ENCODE data around the gene SLC35E1.
A peak's percentile ranks its signal among the peaks of the same experiment; 100 is the strongest.
"Not testable (repeated sequence)": the region's sequence is repeated elsewhere in the genome, so short reads cannot be mapped to it uniquely, and the experiment has no call there.

SLC35E1 gene

DNA sequence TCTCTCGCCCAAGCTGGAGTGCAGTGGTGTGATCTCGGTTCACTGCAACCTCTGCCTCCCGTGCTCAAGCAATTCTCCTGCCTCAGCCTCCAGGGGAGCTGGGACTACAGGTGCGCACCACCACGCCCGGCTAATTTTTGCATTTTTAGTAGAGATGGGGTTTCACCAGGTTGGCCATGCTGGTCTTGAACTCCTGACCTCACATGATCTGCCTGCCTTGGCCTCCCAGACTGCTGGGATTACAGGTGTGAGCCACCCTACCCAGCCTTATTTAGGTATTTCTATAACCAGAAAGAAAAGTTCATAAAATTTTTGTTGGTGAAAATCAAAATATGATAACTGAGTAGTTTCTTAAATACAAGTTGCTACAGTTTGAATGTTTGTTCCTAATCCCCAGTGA, 28.5 kb downstream of the SLC35E1 start:
- not testable (repeated sequence) for DNase-seq

DNA sequence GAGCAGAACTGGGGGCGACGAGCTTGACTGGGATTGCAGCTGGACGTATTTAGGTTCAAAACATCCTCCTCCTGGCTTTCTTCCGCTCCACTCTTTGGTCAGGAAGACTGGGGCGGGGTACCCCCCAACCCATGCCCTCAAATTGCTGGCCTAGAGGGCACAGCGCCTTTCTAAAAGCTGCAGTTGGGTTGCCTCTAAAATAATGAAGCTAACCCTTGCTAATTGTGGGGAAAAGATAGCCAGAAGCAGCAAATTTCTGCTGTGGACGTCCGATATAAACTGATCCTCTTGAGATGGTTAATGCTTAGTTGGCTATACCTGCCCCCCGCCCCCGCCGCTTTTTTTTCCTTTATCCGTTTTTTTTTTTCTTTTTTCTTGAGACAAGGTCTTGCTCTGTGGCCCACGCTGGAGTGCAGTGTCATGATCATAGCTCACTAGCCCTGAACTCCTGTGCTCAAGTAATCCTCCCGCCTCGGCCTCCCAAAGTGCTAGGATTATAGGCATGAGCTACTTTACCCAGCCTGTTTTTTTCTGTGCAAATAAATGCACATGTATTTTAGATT, 29.2 kb downstream of the SLC35E1 start:
- DNase-seq = no peak

DNA sequence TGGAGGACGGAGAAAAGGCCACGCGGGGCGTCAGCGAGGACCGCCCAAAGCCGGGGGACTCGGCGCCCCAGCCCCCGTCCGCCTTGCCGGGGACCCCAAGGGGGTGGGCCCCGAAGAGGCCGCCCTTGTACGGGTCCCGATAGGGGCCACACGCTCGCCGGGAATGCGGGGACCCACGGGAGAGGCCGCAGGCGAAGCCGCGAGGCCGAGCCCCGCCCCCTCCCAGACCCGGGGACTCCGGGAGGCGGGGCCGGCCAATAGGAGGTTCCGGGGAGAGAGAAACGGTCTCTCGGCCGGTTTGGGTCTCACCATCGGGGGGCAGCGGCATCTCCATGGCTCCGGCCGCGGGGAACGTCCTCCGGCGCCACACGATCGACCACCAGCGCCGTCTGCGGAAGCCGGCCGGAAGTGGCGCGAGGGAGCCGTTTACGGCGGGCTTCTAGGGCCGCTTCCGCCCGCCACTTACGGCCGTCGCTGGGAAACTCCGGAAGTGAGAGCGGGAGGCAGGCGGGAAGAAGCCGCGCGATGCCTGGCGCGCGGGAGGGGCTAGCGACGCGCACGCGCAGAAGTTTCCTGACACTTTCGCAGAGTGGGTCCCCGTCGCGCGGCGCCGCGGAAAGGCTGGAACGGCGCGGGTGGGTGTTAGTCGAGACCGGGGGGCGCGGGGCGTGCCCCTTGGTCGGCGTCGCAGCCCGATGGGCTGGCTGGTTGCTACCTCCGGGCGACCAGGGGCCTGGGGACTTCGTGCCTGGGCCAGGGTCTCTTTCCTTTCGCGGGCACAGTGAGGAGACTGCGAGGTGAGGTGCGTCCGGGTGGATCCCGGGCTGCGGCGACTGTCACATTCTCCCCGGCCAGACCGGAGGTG, 29.9 kb downstream of the SLC35E1 start, which contains the start of gene CHERP:
Gene CHERP, minus strand, starts transcription at position 393 of the 865 bp plus-strand sequence. Its CDS starts 59 bp downstream, at position 334.
- DNase-seq = peak; percentile 76

DNA sequence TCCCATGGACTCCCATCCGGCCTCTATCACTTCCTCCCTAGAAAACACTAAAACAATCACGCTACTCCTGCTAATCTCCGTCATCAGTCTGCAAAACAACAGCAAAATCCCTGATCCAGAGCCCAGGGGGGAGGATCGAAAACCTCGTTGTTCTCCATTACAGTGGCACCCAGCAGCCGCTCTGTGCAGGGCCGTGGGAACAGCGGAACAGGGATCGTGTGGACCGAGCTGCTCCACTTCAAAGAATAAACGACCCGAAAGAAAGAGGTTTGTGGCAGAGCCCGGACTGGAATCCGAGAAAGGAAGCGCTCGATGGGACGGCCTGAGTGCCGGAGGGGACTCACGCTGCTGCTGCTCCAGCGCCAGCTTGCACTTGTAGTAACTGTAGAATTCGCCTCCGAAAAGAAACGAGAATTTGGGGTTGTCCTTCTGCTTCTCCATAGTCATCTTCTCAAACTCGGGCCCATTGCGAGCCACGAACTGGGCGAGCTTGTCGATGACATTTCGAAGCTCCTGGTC, 30.6 kb downstream of the SLC35E1 start:
- DNase-seq = no peak

DNA sequence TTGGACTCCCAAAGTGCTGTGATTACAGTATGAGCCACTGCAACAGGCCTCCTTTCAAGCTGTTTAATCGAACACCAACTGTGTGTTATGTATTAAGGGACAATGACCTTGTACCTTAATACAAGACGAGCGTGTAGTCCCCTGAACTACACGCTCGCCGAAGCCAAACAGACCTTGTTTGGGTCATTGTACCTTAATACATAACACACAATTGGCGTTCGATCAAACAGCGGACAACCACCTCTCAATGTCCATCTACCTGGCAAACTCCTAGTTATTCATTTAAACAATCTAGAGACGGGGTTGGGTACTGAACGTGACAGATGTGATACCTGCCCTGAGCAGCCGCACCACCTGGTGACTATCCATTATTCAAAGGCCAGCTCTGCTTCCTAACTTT, 31.3 kb downstream of the SLC35E1 start:
- DNase-seq = no peak

DNA sequence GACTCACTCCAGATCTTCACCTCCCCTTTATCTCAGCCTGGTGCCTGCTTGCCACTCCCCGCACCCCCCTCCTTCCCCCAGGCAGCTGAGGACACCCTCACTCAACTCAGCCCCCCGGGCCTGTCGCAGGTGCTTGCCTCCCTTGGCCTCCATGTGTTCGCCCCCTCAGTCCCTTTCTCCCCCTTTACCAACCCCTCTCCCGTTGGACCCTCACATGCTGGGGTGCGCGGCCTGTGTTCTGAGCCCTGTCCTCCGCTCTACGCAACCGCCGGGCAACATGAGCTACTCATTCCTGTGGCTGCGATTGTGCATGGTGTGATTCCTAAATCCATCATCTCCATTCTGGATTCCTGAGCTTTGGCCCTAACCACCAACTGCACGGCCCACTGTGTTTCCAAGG, 35.1 kb downstream of the SLC35E1 start:
- no peak for DNase-seq

DNA sequence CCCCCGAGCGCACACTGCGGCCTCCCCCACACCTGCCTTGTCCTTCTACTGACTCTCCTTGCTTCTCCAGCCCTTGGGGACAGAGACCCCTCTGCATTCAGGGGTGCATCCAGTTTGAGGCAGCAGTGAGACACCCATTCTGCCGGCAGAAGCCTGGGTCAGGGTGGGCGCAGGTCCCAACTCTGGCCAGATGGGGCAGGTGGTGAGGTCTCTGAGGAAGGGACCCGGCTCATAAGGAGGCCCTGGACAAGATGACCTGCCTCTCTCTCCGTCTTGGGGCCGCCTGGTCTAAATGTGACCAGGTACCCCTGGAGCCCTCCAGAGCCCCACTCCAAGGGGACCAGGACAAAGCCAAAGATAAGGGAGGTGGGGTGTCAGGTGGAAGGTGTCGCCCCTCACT, 36.1 kb downstream of the SLC35E1 start:
- DNase-seq = no peak

DNA sequence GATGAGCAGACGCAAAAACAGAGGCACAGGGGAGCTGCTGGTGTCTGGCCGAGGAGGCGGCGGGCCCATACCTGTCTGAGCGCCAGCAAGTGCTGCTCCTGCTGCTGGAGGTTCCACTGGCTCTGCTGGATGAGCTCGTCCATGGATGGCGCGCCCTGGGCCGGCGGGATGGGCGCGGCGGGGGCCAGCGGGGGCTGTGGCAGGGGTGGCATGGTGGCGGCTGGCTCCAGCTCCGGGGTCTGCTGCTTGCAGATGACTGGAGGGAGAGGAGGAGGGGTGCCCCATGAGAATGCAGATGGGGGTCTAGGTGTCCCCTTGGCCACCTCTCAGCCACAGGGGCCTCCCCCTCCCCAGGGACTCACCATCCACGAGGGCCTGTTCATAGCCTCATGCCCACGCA, 36.8 kb downstream of the SLC35E1 start:
- no peak for DNase-seq

DNA sequence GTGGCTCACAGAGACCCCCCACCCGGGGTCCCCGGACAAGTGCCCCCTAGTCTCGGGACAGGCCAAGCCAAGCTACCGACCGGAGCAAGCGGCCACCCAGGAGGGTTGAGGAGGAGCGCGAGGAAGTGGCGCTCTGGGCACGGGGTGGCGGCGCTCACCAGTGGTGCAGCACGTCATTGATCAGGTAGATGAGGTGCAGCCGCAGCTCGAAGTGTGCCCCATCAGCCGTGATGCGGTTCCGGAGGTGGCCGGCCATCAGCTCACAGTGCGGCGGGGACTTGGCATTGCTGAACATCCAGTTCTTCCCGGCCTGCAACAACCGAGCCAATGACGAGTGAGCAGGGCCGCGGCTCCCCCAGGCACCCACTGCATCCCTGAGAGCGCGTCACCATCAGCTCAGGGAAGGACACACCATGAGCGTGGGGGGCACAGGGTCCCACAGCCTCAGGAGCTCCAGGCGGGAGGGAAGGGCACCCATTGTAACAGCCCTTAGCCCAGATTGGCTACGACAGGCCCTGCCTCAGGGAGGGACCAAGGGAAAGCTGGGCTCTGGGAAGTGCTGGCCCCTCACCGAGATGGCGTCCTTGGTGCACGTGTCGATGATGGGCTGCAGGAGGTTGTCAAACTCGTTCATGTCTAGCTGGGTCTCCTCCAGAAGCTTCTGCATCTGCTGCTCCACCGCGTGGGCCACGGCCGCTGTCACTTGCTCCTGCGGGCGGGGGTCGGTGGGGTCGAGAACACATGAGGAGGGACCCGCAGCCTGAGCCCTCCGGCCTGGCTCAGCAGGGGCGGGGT, 39.6 kb downstream of the SLC35E1 start:
- DNase-seq = no peak

DNA sequence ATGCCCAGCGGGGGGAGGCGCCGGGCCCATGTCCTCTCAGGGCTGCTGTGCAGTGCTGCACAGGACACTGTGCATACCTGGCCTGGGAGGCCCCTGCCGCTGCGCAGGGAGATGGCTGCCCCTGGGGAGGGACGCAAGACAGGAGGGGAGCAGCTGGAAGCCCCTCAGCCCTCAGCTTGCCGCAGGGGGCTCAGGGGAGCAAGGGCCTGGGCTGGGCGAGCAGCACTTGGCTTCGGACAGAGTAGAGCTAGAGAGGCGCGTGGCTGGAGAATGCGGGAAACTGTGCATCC, 40.9 kb downstream of the SLC35E1 start:
- DNase-seq = no peak

DNA sequence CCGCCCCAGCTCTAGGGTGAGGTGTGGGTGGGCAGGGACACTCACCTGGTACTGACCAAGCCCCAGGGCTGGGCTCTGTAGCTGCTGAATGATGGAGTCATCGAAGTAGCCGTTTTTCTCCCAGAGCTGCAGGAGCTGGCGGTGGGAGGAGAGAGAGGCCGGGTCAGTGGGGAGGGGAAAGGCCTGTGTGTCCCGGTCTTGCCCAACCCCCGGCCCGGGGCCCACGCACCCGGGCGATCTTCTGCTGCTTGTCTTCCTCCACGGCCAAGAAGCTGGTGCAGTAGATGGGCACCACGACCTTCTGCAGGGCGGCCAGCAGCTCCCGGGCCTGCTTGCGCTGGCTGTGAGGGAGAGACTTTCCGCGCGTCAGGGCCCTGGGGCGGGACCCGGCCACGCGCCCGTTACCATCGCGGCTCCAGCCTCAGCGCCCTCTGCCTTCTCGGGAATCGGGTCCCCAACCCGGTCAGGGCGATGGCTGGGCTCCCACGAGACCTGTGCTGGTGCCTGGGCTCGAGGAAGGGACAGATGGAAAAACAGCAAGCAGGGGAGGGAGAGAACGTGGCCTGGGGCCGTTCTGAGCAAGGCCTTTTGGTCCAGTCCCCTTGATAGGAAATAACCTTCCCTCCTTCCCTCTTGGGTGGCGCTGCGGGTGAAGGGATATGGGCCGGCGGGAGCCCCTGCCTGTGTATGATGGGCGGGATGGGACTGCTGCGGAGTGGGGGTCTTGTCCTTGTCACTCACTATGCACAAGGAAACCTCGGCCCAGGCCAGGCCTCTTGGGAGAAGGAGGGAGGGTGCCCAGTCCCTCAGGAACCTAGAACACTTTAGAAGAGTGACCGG, 41.5 kb downstream of the SLC35E1 start:
- DNase-seq = no peak

DNA sequence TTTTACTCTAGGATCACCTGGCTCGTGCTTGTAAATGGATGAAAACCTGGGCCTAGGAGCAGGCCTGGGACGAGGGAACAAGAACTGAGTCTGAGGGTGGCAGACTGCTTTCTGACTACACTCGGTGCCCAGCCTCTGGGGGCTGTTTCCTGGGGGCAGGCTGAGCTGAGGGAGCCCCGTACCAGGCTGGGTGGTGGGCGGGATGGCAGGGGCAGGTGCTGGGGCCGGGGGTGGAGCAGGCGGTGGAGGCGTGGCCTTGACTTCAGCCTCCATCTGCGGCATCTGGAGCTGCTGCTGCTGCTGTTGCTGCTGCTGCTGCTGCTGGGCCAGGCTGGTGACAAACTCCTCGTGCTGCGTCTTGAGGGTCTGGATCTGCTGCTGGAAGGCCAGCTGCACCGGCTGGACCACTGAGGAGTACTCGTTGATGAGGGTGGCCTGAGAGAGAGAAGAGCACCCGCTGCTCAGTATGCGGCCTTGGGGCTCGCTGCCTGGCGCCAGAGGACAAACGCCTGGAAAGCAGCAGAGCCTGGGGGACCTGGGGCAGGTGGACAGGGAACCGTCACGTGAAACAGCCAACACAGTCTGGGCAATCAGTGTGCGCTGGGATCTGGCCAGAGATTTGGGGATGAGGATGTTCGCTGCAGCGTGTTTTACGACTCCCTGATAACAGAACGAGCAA, 42.6 kb downstream of the SLC35E1 start:
- DNase-seq = no peak

DNA sequence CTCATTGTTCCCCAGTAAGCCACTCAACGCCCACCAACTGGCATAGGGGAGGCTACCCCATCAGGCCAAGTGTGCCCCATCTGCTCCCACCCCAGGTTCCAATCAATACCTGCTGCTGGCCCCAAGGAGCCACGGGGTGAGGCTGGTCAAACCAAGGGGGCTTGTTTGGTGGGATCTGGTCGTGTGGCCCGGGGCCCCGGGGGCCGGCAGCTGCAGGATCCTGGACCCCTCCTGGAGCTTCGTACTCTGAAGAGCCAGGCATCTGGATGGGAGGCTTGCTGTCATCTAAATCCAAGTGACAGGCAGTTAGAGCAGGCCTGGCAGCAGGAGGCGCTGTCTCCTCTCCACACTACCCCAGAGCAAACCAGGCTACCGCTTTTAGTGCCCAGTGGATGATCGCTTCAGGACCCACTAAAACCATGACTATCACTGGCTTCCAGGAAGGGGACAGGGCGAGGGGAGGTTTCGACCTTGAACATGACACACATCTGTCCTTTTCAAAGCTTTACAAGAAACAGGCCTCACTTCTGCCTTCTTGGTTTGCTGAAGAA, 44.2 kb downstream of the SLC35E1 start:
- no peak for DNase-seq

DNA sequence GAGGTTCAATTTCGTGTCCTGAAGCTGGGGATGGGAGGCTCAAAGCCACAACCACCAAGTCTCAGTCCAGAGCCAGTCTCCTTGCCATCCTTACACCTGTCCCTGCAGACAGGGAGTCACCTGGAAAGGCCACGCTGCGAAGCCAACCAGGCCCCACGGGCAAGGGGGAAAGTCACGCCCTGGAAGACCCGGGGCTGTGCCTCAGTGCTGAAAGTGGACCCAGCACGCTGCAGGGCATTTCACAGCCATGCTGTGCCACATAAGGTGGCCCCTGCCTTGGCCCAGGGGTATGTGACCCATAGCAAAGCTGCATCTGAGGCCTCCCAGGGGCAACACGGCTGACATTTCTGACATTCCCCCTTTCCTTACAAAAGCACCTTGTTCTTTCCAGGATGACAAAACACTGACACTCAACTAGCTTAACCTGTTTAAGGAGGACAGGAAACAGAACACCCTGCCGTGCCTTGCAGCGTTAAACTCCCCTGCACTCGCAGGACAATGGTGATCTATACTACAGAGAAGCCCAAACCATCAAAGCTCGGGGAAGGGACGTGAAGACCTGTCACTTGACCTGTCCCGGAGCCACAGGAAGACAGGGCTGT, 44.8 kb downstream of the SLC35E1 start:
- DNase-seq = no peak

DNA sequence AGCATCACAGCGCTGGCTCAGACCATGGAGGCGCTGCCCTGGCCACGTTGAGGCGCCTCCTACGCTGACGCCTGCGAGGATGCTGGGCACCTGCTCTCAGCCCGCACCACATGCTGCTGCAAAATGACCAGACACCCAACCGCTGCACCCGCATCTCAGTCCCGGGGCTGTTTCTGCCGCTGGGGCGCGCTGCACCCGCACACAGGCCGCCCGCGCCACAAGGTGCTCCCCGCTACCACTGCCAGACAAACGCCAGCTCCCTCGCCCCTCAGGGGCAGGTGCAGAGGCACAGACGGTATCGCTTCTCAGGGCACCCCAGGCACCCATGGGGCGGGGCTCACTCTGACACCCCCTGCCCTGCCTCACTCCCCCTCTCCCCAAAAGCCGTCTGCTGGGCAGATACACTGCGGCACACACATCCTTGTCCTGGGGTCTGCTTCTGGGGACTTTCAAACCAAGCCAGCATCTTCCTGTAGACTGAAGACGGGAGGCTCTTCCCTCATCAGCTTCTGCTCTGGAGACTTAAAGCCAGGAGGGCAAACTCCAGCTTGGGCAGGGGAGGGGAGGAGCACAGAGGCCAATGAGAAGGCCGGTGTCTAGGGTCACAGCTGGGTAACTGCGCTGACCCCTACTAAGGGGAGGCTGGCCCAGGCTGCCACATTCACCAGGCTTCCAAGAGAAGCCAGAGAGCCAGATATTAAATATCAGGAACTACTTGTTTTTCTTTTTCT, 46.3 kb downstream of the SLC35E1 start:
- no peak for DNase-seq

DNA sequence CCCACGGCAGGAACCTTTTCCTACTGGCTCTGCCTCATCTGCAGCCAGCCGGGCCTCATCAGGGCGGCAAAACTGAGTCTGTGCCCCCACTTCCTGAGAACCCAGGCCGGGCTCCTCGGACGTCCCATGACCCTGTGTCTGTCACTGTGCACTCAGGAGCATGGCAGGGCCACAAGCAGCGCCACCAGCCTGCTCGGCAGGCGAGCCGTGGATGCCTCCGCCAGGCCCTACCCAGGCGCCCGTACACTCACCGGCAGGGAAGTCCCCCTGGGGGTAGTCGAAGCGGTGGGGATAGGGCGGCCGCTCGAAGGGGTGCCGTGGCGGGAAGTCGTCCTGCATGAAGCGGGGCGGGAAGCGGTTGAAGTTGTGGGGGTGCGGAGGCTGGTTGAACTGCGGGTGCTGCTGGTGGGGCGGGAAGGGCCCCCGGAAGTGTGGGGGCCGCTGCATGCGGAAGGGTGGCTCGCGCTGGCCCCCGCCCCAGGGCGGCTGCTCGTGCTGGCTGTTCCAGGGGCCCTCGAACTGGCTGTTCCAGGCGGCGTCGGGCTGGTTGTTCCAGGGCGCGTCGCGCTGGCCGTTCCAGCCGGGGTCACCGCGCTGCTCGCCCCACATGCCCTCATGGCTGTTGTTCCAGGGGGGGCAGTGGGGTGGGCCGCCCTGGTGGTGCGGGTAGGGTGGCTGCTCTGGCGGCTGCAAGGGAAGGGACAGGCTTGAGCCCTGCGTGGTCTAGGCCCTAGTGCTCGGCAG, 47.1 kb downstream of the SLC35E1 start:
- DNase-seq = no peak

DNA sequence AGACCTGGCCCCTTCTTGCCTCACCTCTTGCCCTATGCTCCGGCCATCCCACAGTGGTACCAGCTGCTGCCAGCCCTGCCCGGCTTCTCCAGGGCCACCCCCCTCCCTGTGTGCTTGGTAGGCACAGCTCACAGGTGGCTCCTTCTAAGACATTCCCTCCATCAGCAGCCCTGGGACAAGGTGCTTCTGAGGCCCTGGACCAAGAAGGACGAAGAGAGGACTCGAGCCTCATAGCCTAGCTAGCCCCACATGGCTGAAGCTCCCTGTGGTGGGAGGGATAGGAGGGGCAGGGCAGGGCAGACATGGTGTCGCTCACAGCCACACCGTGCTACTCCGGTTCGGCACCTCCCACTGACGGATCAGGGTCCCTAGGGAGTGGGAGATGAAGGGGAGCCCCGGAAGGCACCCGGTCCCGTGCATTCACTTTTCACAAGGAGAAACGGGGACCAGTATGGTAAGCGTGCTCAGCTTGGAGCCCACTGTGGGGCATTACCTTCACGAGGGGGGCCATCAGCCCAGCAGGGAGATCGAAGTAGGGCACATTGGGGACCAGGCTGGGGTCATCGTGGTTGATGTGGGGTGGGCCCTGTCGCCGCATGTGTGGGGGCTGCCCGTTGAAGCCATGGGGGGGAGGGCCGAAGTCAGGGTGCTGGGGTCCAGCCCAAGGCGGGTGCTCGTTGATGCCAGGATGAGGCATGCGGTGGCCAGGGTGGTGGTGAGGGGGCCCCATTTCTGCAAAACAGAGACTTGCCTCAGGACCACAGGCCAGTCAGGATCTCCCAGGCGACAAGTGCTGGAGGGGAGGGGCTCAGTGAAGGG, 49.4 kb downstream of the SLC35E1 start:
- no peak for DNase-seq

DNA sequence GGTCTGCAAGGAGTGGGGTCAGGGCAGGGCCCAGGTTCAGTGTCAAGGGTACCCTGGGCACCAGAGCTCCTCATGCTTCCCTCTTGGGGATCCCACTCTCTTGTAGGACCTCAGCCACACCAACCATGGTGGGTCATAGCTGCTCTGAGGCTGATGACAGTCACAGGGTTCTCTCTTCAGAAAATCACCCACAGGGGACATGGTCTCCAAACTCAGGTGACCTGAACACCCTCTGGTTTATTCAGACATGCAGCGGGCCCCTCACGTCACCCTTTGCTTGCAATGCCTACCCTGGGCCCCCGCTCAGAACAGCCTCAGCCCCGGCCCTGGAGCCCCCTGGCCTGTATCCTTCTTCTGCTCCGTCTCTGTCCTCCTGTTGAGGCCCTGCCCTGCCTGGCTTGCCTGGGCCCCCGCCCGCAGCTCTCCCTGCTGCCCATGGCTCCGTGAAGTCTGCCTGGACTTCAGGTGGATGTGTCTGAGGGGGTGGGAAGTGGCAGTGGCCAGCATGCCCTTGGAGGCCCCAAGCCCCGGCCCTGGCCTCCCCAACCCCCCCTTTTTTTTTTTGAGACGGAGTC, 50.4 kb downstream of the SLC35E1 start:
- no peak for DNase-seq

All from DMS79 (cell line).